Measurements from ENCODE around the gene GRID1.

GRID1 gene

DNA sequence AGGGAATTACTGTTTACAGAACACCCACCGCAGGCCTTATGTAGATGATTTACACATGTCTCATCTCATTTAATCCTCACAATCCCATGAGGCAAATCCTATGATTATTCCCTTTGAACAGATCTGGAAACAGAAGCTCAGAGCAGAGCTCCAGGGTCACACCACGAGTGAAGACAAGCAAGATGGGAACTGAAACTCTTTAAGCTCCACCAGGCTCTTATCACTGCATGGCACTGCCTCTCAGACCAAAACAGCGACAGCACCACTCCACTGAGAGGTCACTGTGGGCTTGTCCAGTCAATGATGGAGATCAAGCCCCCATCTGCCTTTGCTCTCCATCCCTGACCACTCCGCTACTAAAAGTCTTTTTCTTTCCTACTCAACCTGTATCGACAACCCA is 5.9 kb downstream of the GRID1 start:
- no peak overlapping the region for H3K4me3 ChIP-seq (ENCODE audit: low read depth, low read length)
- TF ChIP-seq, protein P1, sequence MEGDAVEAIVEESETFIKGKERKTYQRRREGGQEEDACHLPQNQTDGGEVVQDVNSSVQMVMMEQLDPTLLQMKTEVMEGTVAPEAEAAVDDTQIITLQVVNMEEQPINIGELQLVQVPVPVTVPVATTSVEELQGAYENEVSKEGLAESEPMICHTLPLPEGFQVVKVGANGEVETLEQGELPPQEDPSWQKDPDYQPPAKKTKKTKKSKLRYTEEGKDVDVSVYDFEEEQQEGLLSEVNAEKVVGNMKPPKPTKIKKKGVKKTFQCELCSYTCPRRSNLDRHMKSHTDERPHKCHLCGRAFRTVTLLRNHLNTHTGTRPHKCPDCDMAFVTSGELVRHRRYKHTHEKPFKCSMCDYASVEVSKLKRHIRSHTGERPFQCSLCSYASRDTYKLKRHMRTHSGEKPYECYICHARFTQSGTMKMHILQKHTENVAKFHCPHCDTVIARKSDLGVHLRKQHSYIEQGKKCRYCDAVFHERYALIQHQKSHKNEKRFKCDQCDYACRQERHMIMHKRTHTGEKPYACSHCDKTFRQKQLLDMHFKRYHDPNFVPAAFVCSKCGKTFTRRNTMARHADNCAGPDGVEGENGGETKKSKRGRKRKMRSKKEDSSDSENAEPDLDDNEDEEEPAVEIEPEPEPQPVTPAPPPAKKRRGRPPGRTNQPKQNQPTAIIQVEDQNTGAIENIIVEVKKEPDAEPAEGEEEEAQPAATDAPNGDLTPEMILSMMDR (conservative IDR thresholded peaks at IDR 0.05; ENCODE audit: low read depth, low read length) = no peak
- DNase-seq (ENCODE audit: low read depth) = no peak

DNA sequence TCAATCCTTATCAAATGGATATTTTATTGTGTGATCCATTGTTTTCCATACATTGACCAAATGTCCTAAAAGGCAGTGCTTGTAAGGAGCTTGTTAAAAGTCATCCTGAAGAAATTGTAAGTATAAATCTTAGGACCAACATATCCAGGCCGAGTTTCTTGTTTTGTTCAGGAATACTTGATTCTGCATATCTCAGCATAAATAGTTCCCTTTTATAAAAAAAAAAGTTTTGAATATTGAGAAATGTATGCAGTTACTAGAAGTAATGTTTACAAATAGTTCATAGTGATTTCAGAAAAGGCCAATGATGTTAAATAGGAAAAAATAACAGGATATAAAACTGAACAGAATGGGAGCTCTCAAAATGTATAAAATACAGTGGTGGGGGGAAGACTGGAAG is 6.6 kb downstream of the GRID1 start:
- H3K4me3 ChIP-seq (ENCODE audit: low read depth, low read length) = no peak overlapping the region
- TF ChIP-seq, protein P1 (conservative IDR thresholded peaks at IDR 0.05; ENCODE audit: low read depth, low read length) = no peak
- DNase-seq (ENCODE audit: low read depth) = no peak

DNA sequence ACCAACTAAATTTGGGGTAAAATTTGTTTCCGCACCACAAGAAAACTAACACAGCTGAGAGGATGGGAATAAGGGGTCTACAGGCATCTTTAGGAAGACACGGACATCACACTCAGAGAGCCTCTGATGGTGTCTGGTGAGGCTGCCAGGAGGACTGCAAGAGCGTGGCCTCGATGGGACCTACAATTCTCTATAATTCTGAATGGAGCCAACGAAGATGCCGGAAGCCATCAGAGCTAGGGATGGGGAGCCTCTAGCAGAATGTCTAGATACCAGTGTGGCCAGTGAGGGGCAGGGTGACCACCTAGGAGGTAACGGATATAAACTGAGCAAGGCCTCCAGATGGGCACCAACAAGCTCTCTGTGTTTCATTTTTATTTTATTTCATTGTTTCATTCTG is 7.5 kb downstream of the GRID1 start:
- TF ChIP-seq, protein P1 (conservative IDR thresholded peaks at IDR 0.05; ENCODE audit: low read depth, low read length) = no peak
- no peak overlapping the region for H3K4me3 ChIP-seq (ENCODE audit: low read depth, low read length)

DNA sequence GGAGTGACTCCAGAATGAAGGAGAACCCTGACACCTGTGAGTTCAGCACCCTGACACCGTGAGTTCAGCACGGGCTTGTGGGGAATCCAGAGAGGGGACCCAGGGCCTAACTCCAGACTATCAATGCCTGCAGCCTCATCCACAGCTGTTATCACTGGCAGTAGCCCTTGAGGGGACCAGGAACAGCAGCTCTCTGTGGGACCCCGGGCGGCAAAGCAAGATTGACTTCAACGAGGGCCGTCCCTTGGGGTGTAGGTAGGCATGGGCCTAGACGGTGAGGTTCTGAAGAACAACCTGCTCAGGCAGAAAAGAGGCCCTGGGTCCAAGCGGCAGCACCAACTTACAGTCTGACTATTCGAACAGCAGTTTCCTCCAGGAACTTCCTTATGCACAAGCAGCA is 8.9 kb downstream of the GRID1 start:
- TF ChIP-seq, protein P1 (conservative IDR thresholded peaks at IDR 0.05; ENCODE audit: low read depth, low read length) = no peak

More for the DNA sequence above, 7.5 kb downstream of the GRID1 start:
- DNase-seq (ENCODE audit: low read depth) = no peak

DNA sequence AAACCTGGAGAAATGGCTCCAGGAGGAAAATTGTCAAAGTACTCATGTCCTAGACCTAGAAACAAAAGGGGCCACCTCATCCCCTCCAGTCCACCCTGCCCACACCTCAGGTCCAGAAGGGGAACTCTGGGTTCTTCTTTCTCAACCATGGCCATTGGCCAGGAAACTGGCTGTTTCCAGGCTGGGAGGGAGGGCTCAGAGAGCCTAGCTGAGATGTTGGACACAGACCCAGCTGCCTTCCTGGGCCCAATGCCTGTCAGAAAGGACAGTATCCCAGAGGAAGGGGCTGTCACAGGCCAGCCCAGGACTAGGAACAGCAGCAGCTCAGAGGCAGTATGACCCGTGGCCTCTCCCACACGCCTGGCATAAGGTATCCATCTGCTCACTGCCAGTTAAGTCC is 9.6 kb downstream of the GRID1 start:
- no peak overlapping the region for H3K4me3 ChIP-seq (ENCODE audit: low read depth, low read length)
- TF ChIP-seq, protein P1 (conservative IDR thresholded peaks at IDR 0.05; ENCODE audit: low read depth, low read length) = no peak
- no peak for DNase-seq (ENCODE audit: low read depth)

More for the DNA sequence above, 8.9 kb downstream of the GRID1 start:
- H3K4me3 ChIP-seq (ENCODE audit: low read depth, low read length) = no peak overlapping the region
- DNase-seq (ENCODE audit: low read depth) = no peak

DNA sequence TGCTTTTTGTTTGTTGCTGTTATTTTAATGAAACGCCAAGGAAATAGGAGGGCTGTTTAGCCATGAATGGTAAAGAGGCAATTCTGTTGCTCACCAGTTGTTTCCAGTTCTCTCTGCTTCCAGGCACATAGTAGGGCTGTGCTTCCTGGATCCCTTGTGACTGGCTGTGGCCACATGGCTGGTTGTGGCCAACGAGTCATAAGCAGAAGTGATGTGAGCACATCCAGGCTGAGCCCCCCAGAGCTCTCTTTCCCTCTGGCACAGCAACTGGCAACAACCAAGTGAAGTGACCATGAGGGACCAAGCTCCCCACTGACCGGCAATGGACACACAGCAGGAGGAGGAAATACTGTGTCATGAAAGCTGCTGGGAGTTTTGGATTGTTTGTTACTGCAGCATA is 10.3 kb downstream of the GRID1 start:
- H3K4me3 ChIP-seq (ENCODE audit: low read depth, low read length) = no peak overlapping the region
- no peak for DNase-seq (ENCODE audit: low read depth)
- TF ChIP-seq, protein P1 (conservative IDR thresholded peaks at IDR 0.05; ENCODE audit: low read depth, low read length) = no peak

DNA sequence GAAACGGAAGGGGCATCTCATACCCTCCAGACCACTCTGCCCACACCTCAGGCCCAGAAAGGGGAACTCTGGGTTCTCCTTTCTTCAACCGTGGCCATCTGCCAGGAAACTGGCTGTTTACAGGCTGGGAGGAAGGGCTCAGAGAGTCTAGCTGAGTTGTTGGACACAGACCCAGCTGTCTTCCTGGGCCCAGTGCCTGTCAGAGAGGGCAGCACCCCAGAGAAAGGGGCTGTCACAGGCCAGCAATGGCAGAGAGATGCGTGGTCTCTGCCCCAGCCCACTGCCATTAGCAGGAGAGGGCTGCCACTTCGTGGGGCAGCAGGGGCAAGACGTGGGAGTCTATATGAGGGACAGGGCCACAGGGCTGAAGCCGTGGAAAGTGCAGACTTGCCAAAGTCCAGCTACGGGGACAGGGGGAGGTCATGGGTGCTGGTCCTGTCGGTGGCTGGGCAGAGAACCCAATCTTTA is 11.0 kb downstream of the GRID1 start:
- TF ChIP-seq, protein P1 (conservative IDR thresholded peaks at IDR 0.05; ENCODE audit: low read depth, low read length) = no peak
- no peak overlapping the region for H3K4me3 ChIP-seq (ENCODE audit: low read depth, low read length)
- DNase-seq (ENCODE audit: low read depth) = no peak

Data from choroid plexus epithelial cell (primary cell).